ENCODE measurements around the gene ZNF691.
"Not testable (repeated sequence)": the region's sequence is repeated elsewhere in the genome, so short reads cannot be mapped to it uniquely, and the experiment has no call there.

ZNF691 gene

GRCh38 chr1:42891465-42892138, 45.2 kb downstream of the ZNF691 start:
- H3K4me3 ChIP-seq (ENCODE audit: low read depth, low read length, poor library complexity, severe bottlenecking): no peak overlapping the region
- no peaks in the 10 kb centered on the region for H4K20me1 ChIP-seq (ENCODE audit: insufficient read depth, low read length)
- no peaks in the 10 kb centered on the region for H3K79me2 ChIP-seq (ENCODE audit: insufficient read depth, low read length)
- peaks cover 2% of the 10 kb centered on the region; the same call in 1 of the 2 replicates for H3K27me3 ChIP-seq (ENCODE audit: insufficient read depth, low read length)
- H3F3A ChIP-seq (ENCODE audit: insufficient read depth, low read length): no peaks in the 10 kb centered on the region
- H3K36me3 ChIP-seq (ENCODE audit: insufficient read depth, low read length): no peaks in the 10 kb centered on the region; the same call in 1 of the 2 replicates
- H2AFZ ChIP-seq (ENCODE audit: low read length): no peak overlapping the region
- no peaks in the 10 kb centered on the region for H3K4me1 ChIP-seq (ENCODE audit: insufficient read depth, low read length, severe bottlenecking)
- no peaks in the 10 kb centered on the region for H3K9me3 ChIP-seq (ENCODE audit: low read length)
- no peaks in the 10 kb centered on the region for H3K9me2 ChIP-seq (ENCODE audit: low read depth, low read length)
- H3K27ac ChIP-seq (ENCODE audit: low read depth, low read length, poor library complexity, severe bottlenecking): no peak overlapping the region
- H3K9ac ChIP-seq (ENCODE audit: low read length): no peak overlapping the region
- TF ChIP-seq CTCF (IDR thresholded peaks at IDR 0.05; ENCODE audit: low read length) (no peak), EZH2 (IDR thresholded peaks at IDR 0.05; ENCODE audit: borderline replicate concordance, low read length) (no peak)
- H3K4me2 ChIP-seq (ENCODE audit: low read length): no peak overlapping the region

GRCh38 chr1:42899960-42900359, 53.5 kb downstream of the ZNF691 start:
- not testable (repeated sequence) for H3K9ac ChIP-seq (ENCODE audit: low read length); H4K20me1 ChIP-seq (ENCODE audit: insufficient read depth, low read length); H3F3A ChIP-seq (ENCODE audit: insufficient read depth, low read length); H3K27me3 ChIP-seq (ENCODE audit: insufficient read depth, low read length); H3K4me3 ChIP-seq (ENCODE audit: low read depth, low read length, poor library complexity, severe bottlenecking); H3K4me2 ChIP-seq (ENCODE audit: low read length); H3K9me3 ChIP-seq (ENCODE audit: low read length); H3K36me3 ChIP-seq (ENCODE audit: insufficient read depth, low read length); H3K27ac ChIP-seq (ENCODE audit: low read depth, low read length, poor library complexity, severe bottlenecking); H2AFZ ChIP-seq (ENCODE audit: low read length); H3K79me2 ChIP-seq (ENCODE audit: insufficient read depth, low read length); H3K4me1 ChIP-seq (ENCODE audit: insufficient read depth, low read length, severe bottlenecking); H3K9me2 ChIP-seq (ENCODE audit: low read depth, low read length)

Measured in OCI-LY1 (cell line).